G401.6 (cell line): ENCODE measurements around the gene LYRM1.
"Not testable (repeated sequence)": the region's sequence is repeated elsewhere in the genome, so short reads cannot be mapped to it uniquely, and the experiment has no call there.

Experiments used
- FAIRE-seq: peaks from 2 replicates; lab custom pipeline; 2012; peaks lifted over from hg19 to GRCh38; lab: Jason Lieb, UNC

LYRM1 gene

DNA sequence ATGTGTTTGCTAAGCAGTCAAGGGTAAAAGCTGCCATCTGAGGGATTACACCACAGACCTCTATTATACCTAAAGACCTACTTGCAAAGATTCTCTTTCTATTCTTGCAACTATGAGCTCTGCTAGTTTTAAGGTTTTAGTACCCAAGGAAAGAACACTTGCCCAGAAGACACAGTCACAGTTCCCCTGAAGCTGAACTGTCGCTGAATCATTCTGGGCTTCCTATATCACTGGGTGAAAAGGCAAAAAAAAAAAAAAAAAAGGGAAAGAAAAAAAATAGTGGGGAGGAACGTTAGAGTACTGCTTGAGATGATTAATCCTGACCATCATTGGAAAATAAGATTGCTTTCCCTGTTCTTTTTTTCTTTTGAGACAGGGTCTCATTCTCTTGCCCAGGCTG, 37.9 kb downstream of the LYRM1 start:
- no peak for FAIRE-seq

DNA sequence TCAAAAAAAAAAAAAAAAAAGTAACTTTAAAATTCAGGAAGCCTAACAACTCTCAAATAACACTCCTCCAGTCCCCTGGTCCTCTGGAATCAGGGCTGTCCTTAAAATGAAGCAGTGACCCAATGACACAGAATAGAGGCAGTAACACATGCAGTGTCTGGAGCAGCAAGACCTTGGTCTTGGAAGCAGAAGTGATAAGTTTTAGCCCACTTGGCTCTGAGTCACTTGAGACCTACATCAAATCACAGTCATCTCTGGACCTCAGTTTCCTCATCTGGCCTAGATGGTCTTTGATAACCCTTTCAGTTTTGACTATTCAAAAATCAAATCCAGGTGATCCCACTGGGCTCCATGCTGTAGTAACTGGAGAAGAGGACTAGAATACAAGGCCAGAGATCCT, 39.0 kb downstream of the LYRM1 start:
- FAIRE-seq, result no peak

DNA sequence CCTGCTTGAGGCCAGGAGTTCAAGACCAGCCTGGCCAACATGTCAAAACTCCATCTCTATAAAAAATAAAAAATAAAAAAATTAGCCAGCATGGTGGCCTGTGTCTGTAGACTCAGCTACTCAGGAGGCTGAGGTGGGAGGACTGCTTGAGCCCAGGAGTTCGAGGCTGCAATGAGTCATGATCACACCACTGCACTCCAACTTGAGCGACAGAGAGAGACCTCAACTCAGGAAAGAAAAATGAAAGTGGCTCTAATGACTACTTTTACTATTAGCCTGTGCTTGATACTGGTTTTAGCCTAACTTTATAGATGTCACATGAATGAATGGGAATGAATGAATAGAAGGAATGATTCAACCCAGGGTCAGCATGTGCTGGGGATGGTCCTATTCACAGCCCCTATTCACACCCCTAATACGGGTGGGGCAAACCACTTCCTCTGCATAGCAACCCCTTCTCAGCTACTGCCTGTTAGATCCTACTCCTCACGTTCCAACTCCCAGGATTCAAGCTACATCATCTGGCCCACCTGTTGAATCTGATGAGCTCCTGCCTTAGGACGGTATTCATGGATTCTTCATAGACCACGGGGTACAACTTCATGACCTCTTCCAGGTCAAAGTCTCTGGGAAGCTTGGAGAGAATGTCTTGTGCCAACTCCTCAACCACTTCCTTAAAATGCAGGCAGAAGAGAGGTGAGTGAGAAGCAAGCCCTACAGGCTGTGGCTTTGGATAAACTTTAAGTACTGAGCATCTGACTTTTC, 40.5 kb downstream of the LYRM1 start:
- no peak for FAIRE-seq

DNA sequence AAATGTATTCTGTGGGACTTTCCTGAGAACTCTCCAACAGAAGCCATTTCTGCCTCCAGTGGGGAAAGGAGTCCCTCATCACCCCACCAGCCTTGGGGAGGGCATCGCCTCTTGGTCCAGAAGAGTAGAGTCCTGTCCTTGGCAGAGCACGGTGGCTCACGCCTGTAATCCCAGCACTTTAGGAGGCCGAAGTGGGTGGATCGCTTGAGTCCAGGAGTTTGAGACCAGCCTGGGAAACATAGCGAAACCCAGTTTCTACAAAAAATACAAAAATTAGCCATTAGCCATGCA, 41.0 kb downstream of the LYRM1 start:
- FAIRE-seq, result no peak

DNA sequence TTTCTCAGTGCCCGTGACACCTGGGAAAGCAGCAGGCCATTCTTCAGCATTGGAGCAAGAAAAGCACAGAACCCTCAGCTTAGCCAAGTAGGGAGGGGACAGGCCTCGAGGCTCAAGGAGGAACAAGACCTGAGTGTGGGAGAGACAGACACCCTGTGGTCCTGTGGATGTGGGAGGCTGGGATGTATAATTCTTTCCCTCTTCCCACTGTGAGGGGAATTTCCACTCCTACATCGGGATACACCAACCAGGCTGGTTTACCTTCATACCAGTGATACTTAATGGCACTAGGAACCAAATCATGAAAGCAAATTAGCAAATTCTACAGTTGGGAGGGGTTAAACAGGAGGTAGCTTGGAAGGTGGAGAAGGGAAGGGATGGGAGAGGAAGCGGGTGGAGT, 41.7 kb downstream of the LYRM1 start:
- FAIRE-seq, result no peak

DNA sequence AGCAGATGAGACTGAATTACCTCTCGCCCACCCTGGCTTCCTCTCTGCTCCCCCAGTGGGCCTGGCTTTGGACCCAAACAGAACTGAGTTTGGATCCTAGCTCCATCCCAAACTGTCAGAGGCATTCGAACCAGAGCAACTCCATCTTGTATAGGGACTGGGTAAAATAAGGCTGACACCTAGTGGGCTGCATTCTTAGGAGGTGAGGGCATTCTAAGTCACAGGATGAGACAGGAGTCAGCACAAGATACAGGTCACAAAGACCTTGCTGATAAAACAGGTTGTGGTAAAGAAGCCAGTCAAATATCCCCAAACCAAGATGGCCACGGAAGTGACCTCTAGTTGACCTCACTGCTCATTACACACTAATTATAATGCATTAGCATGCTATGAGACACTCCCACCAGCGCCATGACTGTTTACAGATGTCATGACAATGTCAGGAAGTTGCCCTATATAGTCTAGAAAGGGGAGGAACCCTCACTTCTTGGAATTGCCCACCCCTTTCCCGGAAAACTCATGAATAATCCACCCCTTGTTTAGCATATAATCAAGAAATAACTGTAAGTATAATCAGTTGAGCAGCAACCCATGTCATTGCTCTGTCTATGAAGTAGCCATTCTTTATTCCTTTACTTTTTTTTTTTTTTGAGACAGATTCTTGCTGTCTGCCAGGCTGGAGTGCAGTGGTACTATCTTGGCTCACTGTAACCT, 44.4 kb downstream of the LYRM1 start:
- no peak for FAIRE-seq

DNA sequence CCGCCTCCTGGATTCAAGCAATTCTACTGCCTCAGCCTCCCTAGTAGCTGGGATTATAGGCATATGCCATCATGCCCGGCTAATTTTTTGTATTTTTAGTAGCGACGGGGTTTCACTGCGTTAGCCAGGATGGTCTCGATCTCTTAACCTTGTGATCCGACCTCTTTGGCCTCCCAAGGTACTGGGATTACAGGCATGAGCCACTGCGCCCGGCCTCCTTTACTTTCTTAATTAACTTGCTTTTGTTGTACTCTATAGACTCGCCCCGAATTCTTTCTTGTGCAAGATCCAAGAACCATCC, 45.0 kb downstream of the LYRM1 start:
- FAIRE-seq, result not testable (repeated sequence)

DNA sequence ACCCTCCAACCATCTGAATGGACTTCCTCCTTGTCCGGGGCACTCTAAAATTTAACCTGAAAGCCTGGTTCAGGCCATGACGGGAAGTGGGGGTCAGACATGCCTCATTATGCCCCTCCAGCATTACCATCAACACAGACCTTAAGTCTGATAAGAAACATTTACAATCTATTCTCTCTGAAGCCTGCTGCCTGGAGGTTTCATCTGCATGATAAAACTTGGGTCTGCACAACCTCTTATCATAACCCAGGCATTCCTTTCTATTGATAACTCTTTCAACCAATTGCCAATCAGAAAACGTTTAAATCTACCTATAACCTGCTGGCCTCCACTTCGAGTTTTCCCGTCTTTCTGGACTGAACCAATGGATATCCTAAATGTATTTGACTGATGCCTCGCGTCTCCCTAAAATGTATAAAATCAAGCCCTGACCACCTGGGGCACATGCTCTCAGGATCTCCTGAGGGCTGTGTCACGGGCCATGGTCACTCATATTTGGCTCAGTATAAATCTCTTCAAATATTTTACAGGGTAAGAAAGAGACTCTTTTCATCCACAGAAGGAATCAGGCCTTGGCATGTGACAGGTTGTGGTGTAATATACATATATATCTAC, 45.6 kb downstream of the LYRM1 start:
- no peak for FAIRE-seq

DNA sequence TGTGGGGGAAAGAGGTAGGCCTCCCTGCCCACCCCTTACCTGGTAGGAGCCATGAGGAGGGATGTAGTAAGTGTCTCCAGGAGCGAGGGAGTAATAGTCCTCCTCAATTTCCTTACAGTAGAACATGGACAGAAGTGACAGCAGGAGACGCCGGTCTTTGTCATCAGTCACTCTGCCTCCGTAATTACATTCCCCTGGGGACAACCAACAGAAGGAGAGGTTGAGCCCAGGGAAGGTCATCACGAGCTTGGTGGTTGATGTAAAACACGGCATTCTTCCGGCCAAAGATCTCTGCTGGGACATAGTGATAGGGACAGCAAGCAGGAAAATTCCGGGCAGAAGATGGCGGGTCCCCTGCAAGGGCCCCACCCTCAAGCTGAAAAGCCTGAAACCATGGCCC, 47.9 kb downstream of the LYRM1 start:
- no peak for FAIRE-seq

DNA sequence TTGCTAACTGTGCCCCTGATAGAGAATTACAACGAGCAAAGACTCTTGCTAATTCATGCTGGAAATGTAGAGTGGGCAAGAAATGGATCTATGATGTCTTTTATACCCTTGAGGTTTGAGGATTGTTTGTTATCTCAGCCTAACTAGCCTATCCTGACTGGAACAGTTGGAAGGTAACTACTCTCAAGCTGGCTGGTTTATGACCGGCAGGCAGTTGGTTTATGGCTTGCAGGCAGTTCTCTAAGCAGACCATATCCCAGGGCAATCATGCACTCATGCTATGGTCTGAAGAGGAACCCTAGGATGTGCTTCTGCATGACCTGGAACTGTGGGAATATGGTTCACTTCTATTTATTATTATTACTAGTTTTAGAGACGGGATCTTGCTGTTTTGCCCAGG, 49.1 kb downstream of the LYRM1 start:
- FAIRE-seq, result no peak

DNA sequence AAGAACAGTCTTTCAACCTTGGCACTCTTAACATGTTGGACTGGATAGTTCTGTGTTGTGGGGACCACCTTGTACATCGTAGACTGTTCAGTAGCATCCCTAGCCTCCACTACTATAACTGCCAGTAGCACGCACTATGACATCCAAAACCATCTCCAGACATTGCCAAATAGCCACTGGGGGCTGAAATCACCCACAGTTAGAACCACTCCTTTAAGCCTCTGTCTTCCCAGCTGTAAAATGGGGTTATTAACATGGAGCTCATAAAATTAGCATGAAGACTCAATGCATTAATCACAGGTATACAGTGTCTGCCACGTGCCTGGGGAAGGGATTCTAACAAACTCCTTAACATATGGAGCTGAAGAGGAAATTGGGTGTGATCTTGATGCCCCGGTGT, 49.7 kb downstream of the LYRM1 start:
- FAIRE-seq, result no peak

DNA sequence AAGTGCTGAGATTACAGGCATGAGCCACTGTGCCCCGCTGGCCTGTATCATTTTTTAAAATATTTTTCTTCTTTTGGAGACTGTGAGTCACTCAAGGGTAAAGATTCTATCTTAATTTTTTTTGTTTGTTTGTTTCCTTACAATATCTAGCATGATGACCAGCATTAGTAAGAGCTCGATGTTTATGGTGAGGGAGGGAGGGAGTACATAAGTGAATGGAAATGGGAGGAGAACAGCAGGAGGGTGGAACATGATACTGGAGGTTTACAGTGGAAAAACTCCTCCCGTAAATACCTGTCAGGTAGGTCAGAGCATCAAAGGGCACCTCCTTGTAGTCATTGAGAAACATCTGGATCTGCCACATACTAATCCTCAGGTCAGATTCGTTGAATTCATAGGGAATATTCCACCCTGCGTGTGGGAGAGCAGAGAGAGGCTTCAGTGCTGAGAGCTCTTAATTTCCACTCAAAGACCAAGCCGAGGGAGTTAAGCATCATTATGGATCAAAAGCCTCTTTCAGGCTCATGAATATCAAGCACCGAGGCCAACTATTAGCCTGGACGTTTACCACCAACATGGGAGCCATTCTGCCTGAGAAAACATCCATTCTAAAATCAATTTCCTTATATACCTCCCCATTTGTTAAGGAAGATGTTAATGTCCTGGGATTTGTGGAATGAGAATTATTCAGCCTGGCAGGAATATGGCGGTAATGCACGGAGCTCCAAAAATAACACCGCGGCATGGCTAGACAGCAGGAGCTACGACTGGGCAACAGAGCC, 51.8 kb downstream of the LYRM1 start:
- no peak for FAIRE-seq

DNA sequence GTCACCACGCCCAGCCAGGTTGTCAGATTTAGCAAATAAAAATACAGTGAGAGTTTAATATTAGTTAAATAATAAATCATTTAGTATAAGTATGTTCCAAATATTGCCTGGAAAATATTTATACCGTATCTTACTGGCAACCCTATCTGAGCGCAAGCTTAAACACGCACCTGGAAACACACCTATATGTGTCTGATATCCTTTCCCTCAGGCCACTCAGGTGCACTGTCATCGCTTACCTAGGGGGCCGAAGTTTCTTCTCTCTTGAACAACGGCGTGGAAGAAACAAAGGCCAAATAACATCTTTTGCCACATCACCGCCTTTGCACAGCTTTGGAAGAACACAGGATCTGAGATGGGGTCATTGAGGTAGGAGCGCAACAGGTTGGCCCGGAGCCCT, 54.0 kb downstream of the LYRM1 start:
- FAIRE-seq, result no peak

DNA sequence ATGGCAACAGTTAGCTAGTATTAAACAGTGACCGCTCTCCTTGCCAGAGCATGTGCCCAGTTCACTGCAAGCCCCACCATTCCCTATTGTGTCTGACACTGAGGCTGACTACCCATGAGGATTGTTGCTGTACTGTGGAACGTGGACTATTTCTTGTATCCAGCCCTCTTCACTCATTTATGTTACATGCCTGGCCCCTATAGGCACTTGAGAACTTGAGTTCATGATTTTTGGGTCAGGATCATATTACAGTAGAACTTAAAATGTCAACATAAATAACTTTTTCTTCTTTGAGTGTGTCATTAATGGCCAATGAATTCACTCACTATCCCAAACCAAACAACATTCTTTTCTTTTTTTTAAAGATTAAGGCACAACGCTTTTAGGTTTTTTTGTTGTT, 55.7 kb downstream of the LYRM1 start:
- FAIRE-seq, result no peak

DNA sequence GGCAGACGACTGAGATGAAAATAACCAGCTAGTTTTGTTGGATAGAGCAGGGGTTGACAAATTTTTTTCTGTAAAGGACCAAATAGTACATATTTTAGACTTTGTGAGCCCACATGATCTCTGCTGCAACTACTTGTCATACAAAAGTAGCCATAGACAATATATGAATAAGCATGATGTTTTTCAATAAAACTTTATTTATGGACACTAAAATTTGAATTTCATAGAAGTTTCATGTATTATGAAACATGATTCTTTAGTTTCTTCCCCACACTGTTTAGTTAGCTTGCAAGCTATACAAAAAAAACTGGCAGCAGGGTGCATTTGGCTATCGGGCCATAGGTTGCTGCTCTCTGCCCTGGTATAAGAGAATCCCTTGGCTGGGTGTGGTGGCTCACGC, 56.6 kb downstream of the LYRM1 start:
- no peak for FAIRE-seq

DNA sequence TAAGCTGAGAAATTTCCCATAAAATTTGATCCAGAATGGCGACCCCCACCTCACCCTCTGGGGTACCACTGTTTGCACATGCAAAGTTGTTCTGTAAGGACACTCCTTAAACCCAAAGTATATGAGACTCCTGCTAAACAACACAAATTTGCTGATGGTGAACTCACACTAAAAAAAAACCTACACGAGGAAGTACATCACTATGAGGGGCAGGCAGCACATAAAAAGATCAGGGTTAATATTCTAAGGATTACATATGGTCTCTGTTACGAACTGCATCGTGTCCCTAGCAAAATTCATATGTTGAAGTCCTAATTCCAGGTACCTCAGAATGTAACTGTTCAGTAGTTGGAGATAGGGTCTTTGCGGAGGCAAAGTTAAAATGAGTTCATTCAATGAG, 60.3 kb downstream of the LYRM1 start:
- no peak for FAIRE-seq

DNA sequence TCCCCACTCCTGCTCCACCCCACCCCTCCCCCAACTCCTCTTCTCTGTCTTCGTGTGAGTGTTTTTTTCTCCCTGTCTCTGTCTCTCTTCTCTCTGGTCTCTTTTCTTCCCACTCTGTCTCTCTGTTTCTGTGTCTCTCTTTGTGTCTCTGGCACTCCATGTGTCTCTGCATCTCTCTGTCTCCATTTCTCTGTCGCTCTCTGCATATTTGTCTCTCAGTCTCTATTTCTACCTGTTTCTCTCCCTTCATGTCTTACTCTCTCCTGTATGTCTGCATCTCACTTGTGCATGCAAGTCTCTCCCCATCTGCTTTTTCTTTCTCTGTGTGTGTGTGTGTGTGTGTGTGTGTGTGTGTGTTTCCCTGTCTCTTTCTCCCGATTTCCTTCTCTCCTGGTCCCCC, 68.2 kb downstream of the LYRM1 start:
- no peak for FAIRE-seq

DNA sequence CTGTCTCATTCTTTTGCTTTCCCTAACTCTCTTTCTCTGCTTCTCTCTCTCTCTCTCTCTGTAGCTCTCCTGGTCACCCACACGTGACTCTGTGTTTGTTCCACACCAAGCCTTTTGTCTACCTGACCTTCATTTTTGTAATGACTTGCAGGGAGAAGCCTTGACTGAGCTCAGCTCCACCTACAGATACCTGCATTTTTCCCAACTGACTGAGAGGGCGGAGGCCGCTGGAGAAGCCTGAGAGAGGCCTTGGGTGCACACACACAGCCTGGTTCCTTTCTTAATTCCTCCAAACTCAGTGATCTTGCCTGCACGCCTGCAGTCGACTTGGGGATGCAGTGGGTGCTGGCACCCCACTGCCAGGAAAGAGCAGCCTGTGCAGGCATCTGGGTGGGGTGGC, 68.8 kb downstream of the LYRM1 start:
- FAIRE-seq, result no peak

DNA sequence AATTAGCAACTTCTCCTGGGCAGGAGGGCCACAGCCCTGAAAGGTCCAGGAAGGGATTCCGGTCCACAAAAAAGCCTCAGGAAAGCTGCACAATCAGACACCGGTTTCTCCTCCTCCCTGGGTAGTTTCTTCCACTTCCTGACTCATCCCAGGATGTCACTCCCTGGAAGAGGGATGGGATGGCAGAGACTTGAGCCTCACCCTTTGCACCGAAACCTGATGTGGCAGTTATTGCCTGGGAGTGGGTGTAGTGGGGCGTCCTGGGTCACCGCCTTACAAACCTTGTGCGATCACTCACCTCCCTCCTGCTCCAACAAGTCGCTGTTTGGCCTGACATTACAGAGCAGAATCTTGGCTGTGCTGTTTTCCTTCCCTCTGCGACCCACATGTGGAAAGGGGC, 70.8 kb downstream of the LYRM1 start:
- no peak for FAIRE-seq

DNA sequence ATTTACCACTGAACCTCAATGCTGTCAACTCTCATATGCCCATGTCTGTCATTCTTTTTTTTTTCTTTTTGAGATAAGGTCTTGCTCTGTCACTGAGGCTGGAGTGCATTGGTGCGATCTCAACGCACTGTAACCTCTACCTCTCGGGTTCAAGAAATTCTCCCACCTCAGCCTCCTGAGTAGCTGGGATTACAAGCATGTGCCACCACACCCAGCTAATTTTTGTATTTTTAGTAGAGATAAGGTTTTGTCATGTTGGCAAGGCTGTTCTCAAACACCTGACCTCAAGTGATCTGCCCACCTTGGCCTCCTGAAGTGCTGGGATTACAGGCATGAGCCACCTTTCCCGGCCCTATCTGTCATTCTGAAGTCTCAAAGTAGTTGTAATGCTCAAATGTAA, 72.6 kb downstream of the LYRM1 start:
- not testable (repeated sequence) for FAIRE-seq
